Sigmoid colon (tissue), 7 donors: ENCODE measurements around the gene LAMB1. TPM values are rescaled to one million over a fixed set of nuclear protein-coding genes. Genes with fewer than 3 reads are reported as not detected.

Source experiments
- DNase-seq: peaks from one replicate; pipeline ENCODE4 v3.0.0-alpha.2; 2019
- H3K27ac ChIP-seq, 4 donors: fragments of 200-600 bp; sonication (generic); one replicate each; pipeline ENCODE4 v1.5.1; 2016 to 2019; ENCODE audit warnings: mild to moderate bottlenecking in 1 of 4
- H3K27me3 ChIP-seq, 3 donors: fragments of 200-600 bp; sonication (generic); one replicate each; pipeline ENCODE4 v1.5.1; 2019; ENCODE audit warnings: mild to moderate bottlenecking in 1 of 3
- H3K36me3 ChIP-seq, 4 donors: fragments of 200-600 bp; sonication (generic); one replicate each; pipeline ENCODE4 v1.5.1; 2016 to 2019
- H3K4me1 ChIP-seq, 4 donors: fragments of 200-600 bp; sonication (generic); one replicate each; pipeline ENCODE4 v1.5.1; 2017 to 2019
- H3K4me3 ChIP-seq, 4 donors: fragments of 200-600 bp; sonication (generic); one replicate each; pipeline ENCODE4 v1.5.1; 2017 to 2019; ENCODE audit warnings: mild to moderate bottlenecking in 2 of 4, moderate library complexity in 1 of 4
- H3K9me3 ChIP-seq, 4 donors: fragments of 200-600 bp in 3 of 4; sonication (generic) in 3 of 4; one replicate each; pipeline versions ENCODE4 v1.5.1 to v1.6.1; 2013 to 2019
- CTCF ChIP-seq, 4 experiments: fragments of 450-650 bp in 3 of 4; fragments of 200-600 bp in 1 of 4; IDR thresholded peaks; one replicate each; pipeline ENCODE4 v1.5.1; 2016 to 2019; ENCODE audit warnings: antibody characterized with exemption in 4 of 4, mild to moderate bottlenecking in 3 of 4, moderate library complexity in 2 of 4
- EP300 ChIP-seq, 4 donors: sonication (generic); formaldehyde crosslinking; IDR thresholded peaks; one replicate each; pipeline ENCODE4 v1.6.1; 2017; ENCODE audit warnings: antibody characterized with exemption in 4 of 4
- POLR2A ChIP-seq, 2 donors: fragments of 450-650 bp; IDR thresholded peaks; one replicate each; pipeline ENCODE4 v1.6.1; 2016; ENCODE audit warnings: antibody characterized with exemption in 2 of 2, mild to moderate bottlenecking in 2 of 2, moderate library complexity in 2 of 2
- POLR2AphosphoS5 ChIP-seq, 4 donors: sonication (generic); formaldehyde crosslinking; IDR thresholded peaks; one replicate each; pipeline ENCODE4 v1.6.1; 2017; ENCODE audit warnings: antibody characterized with exemption in 4 of 4
- WGBS, 2 donors: extraction: QIAGEN DNeasy Blood & Tissue Kit; methylation state at CpG; one replicate each; pipeline ENCODE4 v1.1.7; 2013; 5-methylcytosine and 5-hydroxymethylcytosine counted together
- intact Hi-C: fragments of 100-400 bp; cut with DNase I; formaldehyde crosslinking; loops from one replicate; pipeline ENCODE4 v1.15.1; 2023
- polyA plus RNA-seq, 3 donors: library from polyadenylated mRNA; stranded (reverse); fragments of 200-250 nt; gene quantifications; one replicate each; pipeline ENCODE4 v1.2.3, GENCODE V29; 2013
- total RNA-seq, 4 donors: library from RNA; depleted of rRNA; stranded (reverse); fragments of >200 nt; gene quantifications; one replicate each; pipeline ENCODE4 v1.1.0, GENCODE V29; 2016
- donor health status: healthy with polysubstance abuse.
- donor health status: Bipolar disorder and iron deficiency.
- donor health status: healthy.

The LAMB1 gene
- total and polyA plus RNA-seq, 7 donors, result 16.9 to 246 (median 161) TPM

DNA sequence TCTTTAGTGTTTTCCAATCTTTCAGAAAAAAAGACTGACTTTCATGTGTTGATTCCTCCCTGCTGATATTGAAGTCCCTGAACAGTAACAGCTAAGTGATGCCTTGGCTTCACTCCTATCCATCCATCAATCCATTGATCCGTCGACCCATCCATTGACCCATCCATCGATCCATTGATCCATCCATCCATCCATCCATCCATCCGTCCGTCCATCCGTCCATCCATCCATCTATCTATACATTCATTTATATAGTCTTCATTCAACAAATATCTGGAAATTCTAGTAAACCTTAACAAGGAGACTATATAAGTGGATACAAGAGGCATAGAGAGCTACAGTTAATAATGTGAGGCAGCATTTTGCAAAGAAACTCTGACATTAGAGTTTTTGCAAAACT lies 21.6 kb upstream of the LAMB1 start:
- H3K27ac ChIP-seq, result peak overlapping the region in 1 of 4 donors; percentile 32
- intact Hi-C loops, result no loop called here

DNA sequence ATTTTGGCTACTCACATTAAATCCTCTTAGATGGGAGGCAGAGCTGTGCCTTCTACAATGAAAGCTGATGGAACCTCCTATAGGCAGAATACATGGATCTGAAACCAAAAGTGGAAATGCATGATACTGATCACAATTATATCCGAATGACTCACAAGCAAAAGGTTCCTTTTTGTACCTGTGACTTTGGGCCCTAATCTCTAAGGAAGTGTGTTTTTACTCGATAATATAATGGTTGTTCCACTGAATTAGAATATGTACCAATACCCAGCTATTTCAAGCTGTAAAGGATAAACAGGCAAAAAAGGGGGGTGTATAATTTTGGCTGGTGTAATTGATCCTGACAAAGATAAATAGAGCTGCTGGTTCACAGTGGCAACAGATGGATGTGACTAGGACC lies 17.6 kb upstream of the LAMB1 start:
- Histone ChIP-seq H3K4me3 (no peak overlapping the region), H3K9me3 (no peaks in the 10 kb centered on the region), H3K4me1 (peaks cover 0 to 29% (median 21%) of the 10 kb centered on the region in 4 donors), H3K27ac (no peak overlapping the region), H3K36me3 (no peaks in the 10 kb centered on the region), H3K27me3 (no peaks in the 10 kb centered on the region)
- no peak for TF ChIP-seq EP300 (IDR thresholded peaks at IDR 0.05)
- TF ChIP-seq POLR2AphosphoS5 (IDR thresholded peaks at IDR 0.05), result no peak
- TF ChIP-seq CTCF (IDR thresholded peaks at IDR 0.05), result no peak
- no peak for TF ChIP-seq POLR2A (IDR thresholded peaks at IDR 0.05)
- 58 to 60% methylated on average over 2 of the region's 2 CpGs for WGBS, 2 donors
- no peak for DNase-seq
- intact Hi-C loops, result no loop called here

More for the DNA sequence above, 21.6 kb upstream of the LAMB1 start:
- Histone ChIP-seq H3K36me3 (no peaks in the 10 kb centered on the region), H3K4me1 (peaks cover 0 to 13% (median 8%) of the 10 kb centered on the region in 4 donors), H3K9me3 (no peaks in the 10 kb centered on the region), H3K4me3 (no peak overlapping the region), H3K27me3 (no peaks in the 10 kb centered on the region)
- TF ChIP-seq POLR2A (IDR thresholded peaks at IDR 0.05) (no peak), POLR2AphosphoS5 (IDR thresholded peaks at IDR 0.05) (no peak), EP300 (IDR thresholded peaks at IDR 0.05) (no peak), CTCF (IDR thresholded peaks at IDR 0.05) (no peak)
- no peak for DNase-seq
- WGBS, 2 donors, result 89 to 90% methylated on average over 6 of the region's 6 CpGs

- Histone ChIP-seq H3K4me1 (peaks cover 0 to 48% (median 34%) of the 10 kb centered on the region in 4 donors), H3K27ac (no peak overlapping the region), H3K9me3 (no peaks in the 10 kb centered on the region), H3K27me3 (no peaks in the 10 kb centered on the region), H3K36me3 (no peaks in the 10 kb centered on the region), H3K4me3 (no peak overlapping the region)
- intact Hi-C loops, result loop anchor here (5.0 kb wide), 1 partner anchor 79 kb away; no protein-coding TSS in a partner anchor
- no peak for DNase-seq
- TF ChIP-seq CTCF (IDR thresholded peaks at IDR 0.05) (no peak), POLR2A (IDR thresholded peaks at IDR 0.05) (no peak), EP300 (IDR thresholded peaks at IDR 0.05) (no peak), POLR2AphosphoS5 (IDR thresholded peaks at IDR 0.05) (no peak)
- 56 to 84% methylated on average over 4 of the region's 4 CpGs for WGBS, 2 donors
Observed at GRCh38 chr7:108018668-108019067, 15.7 kb upstream of the LAMB1 start.

- H3K36me3 ChIP-seq, result no peaks in the 10 kb centered on the region
- intact Hi-C loops, result loop anchor here (5.0 kb wide), 1 partner anchor 80 kb away; no protein-coding TSS in a partner anchor
- TF ChIP-seq CTCF (IDR thresholded peaks at IDR 0.05), result no peak
- TF ChIP-seq EP300 (IDR thresholded peaks at IDR 0.05), result no peak
- TF ChIP-seq POLR2A (IDR thresholded peaks at IDR 0.05), result no peak
- TF ChIP-seq POLR2AphosphoS5 (IDR thresholded peaks at IDR 0.05), result no peak
- no peak for DNase-seq
- H3K27ac ChIP-seq, result peak overlapping the region in 1 of 4 donors; percentile 68
- H3K4me3 ChIP-seq, result no peak overlapping the region
- WGBS, 2 donors, result 58 to 80% methylated on average over 4 of the region's 4 CpGs
- H3K9me3 ChIP-seq, result no peaks in the 10 kb centered on the region
- H3K4me1 ChIP-seq, result peaks cover 0 to 50% (median 33%) of the 10 kb centered on the region in 4 donors
- H3K27me3 ChIP-seq, result no peaks in the 10 kb centered on the region
Observed at GRCh38 chr7:108017776-108018151, 14.8 kb upstream of the LAMB1 start.
